ENCODE results near the gene LIG1.

Gene LIG1

GRCh38 chr19:48169939-48170803, at the start of gene LIG1, which contains the start of gene ZSWIM9:
Gene LIG1 (minus strand): TSS chr19:48170344. CDS start chr19:48165566, 4,778 bp downstream.
Gene ZSWIM9 (plus strand): TSS chr19:48170680. CDS start chr19:48171803, 1,123 bp downstream.
- peak; percentile 94 to 97 (median 96) for DNase-seq

GRCh38 chr19:48218997-48219396, 48.9 kb upstream of the LIG1 start:
- no peak for DNase-seq

GRCh38 chr19:48216933-48217332, 46.8 kb upstream of the LIG1 start:
- DNase-seq: no peak

- DNase-seq: no peak
Observed at GRCh38 chr19:48213959-48214358, 43.8 kb upstream of the LIG1 start.

GRCh38 chr19:48210005-48210404, 39.9 kb upstream of the LIG1 start:
- no peak for DNase-seq

- DNase-seq: no peak
Observed at GRCh38 chr19:48206397-48207093, 36.4 kb upstream of the LIG1 start.

GRCh38 chr19:48203794-48204628, 33.9 kb upstream of the LIG1 start:
- DNase-seq: peak; percentile 97 to 99 (median 99)

- no peak for DNase-seq
Observed at GRCh38 chr19:48203222-48203793, 33.2 kb upstream of the LIG1 start.

GRCh38 chr19:48196933-48197665, 27.0 kb upstream of the LIG1 start:
- no peak for DNase-seq

- DNase-seq: no peak
Observed at GRCh38 chr19:48196321-48196763, 26.2 kb upstream of the LIG1 start.

GRCh38 chr19:48194844-48195830, 25.0 kb upstream of the LIG1 start:
- DNase-seq: no peak

- no peak for DNase-seq
Observed at GRCh38 chr19:48194041-48194843, 24.1 kb upstream of the LIG1 start.

- DNase-seq: no peak
Observed at GRCh38 chr19:48192750-48193149, 22.6 kb upstream of the LIG1 start.

GRCh38 chr19:48190885-48191284, 20.7 kb upstream of the LIG1 start:
- DNase-seq: no peak

- no peak for DNase-seq
Observed at GRCh38 chr19:48190288-48190884, 20.2 kb upstream of the LIG1 start.

- no peak for DNase-seq
Observed at GRCh38 chr19:48186541-48186991, 16.4 kb upstream of the LIG1 start.

- no peak for DNase-seq
Observed at GRCh38 chr19:48186015-48186414, 15.9 kb upstream of the LIG1 start.

GRCh38 chr19:48183356-48183755, 13.2 kb upstream of the LIG1 start:
- no peak for DNase-seq

GRCh38 chr19:48182434-48182833, 12.3 kb upstream of the LIG1 start:
- DNase-seq: no peak
